ENCODE measurements around the gene RAB11A. TPM values are rescaled to one million over a fixed set of nuclear protein-coding genes. Genes with fewer than 3 reads are reported as not detected.
A peak's percentile ranks its signal among the peaks of the same experiment; 100 is the strongest.
"Not testable (repeated sequence)": the region's sequence is repeated elsewhere in the genome, so short reads cannot be mapped to it uniquely, and the experiment has no call there.

RAB11A gene
- total RNA-seq, 1 donor from 2014 or later, result 214 TPM

- Mint-ChIP-seq H3K27ac (ENCODE audit: unreplicated experiment) (no peak overlapping the region), H3K27me3 (ENCODE audit: low read depth) (peaks cover 14% of the 10 kb centered on the region), H3K4me3 (peak overlapping the region; percentile 50), H3K4me1 (peaks cover 29% of the 10 kb centered on the region), H3K9me3 (no peaks in the 10 kb centered on the region), H3K36me3 (ENCODE audit: low read depth) (peaks cover 3% of the 10 kb centered on the region)
- no peak for DNase-seq (ENCODE audit: low read depth, low spot score)
- no peak for TF ChIP-seq CTCF (conservative IDR thresholded peaks at IDR 0.05)
These were observed 2.0 kb upstream of the RAB11A start for GRCh38 chr15:65867244-65867643.

GRCh38 chr15:65867933-65868332, 1.4 kb upstream of the RAB11A start:
- DNase-seq (ENCODE audit: low read depth, low spot score); H3K27ac Mint-ChIP-seq (ENCODE audit: unreplicated experiment); H3K36me3 Mint-ChIP-seq (ENCODE audit: low read depth); H3K9me3 Mint-ChIP-seq: not testable (repeated sequence)
- H3K4me1 Mint-ChIP-seq, result peaks cover 28% of the 10 kb centered on the region
- H3K27me3 Mint-ChIP-seq (ENCODE audit: low read depth), result peaks cover 14% of the 10 kb centered on the region
- H3K4me3 Mint-ChIP-seq, result peak overlapping the region; percentile 99

- TF ChIP-seq CTCF (conservative IDR thresholded peaks at IDR 0.05), result no peak
- no peak for DNase-seq (ENCODE audit: low read depth, low spot score)
- Mint-ChIP-seq H3K4me3 (peak overlapping the region; percentile 99), H3K27me3 (ENCODE audit: low read depth) (peaks cover 14% of the 10 kb centered on the region), H3K9me3 (no peaks in the 10 kb centered on the region), H3K4me1 (peaks cover 30% of the 10 kb centered on the region), H3K27ac (ENCODE audit: unreplicated experiment) (peak overlapping the region; percentile 96), H3K36me3 (ENCODE audit: low read depth) (peaks cover 3% of the 10 kb centered on the region)
These were observed 655 bp upstream of the RAB11A start for GRCh38 chr15:65868546-65869125.

- Mint-ChIP-seq H3K27ac (ENCODE audit: unreplicated experiment) (peak overlapping the region; percentile 96), H3K36me3 (ENCODE audit: low read depth) (peaks cover 3% of the 10 kb centered on the region), H3K27me3 (ENCODE audit: low read depth) (peaks cover 14% of the 10 kb centered on the region), H3K4me3 (peak overlapping the region; percentile 99), H3K4me1 (peaks cover 30% of the 10 kb centered on the region), H3K9me3 (no peaks in the 10 kb centered on the region)
- TF ChIP-seq CTCF (conservative IDR thresholded peaks at IDR 0.05), result no peak
- DNase-seq (ENCODE audit: low read depth, low spot score), result peak; percentile 53
These were observed 922 bp downstream of the RAB11A start for GRCh38 chr15:65869954-65870871.

GRCh38 chr15:65870889-65871533, 1.7 kb downstream of the RAB11A start:
- H3K4me1 Mint-ChIP-seq, result peaks cover 30% of the 10 kb centered on the region
- H3K36me3 Mint-ChIP-seq (ENCODE audit: low read depth), result peaks cover 3% of the 10 kb centered on the region
- H3K4me3 Mint-ChIP-seq, result peak overlapping the region; percentile 99
- no peak for DNase-seq (ENCODE audit: low read depth, low spot score)
- H3K9me3 Mint-ChIP-seq, result no peaks in the 10 kb centered on the region
- H3K27me3 Mint-ChIP-seq (ENCODE audit: low read depth), result peaks cover 14% of the 10 kb centered on the region
- H3K27ac Mint-ChIP-seq (ENCODE audit: unreplicated experiment), result no peak overlapping the region
- no peak for TF ChIP-seq CTCF (conservative IDR thresholded peaks at IDR 0.05)

GRCh38 chr15:65871886-65872285, 2.6 kb downstream of the RAB11A start:
- not testable (repeated sequence) for H3K36me3 Mint-ChIP-seq (ENCODE audit: low read depth); H3K27ac Mint-ChIP-seq (ENCODE audit: unreplicated experiment); H3K9me3 Mint-ChIP-seq; DNase-seq (ENCODE audit: low read depth, low spot score)
- H3K27me3 Mint-ChIP-seq (ENCODE audit: low read depth), result peaks cover 14% of the 10 kb centered on the region
- peaks cover 30% of the 10 kb centered on the region for H3K4me1 Mint-ChIP-seq
- peak overlapping the region; percentile 57 for H3K4me3 Mint-ChIP-seq

GRCh38 chr15:65872596-65872995, 3.3 kb downstream of the RAB11A start:
- not testable (repeated sequence) for H3K9me3 Mint-ChIP-seq; H3K36me3 Mint-ChIP-seq (ENCODE audit: low read depth); DNase-seq (ENCODE audit: low read depth, low spot score); H3K27ac Mint-ChIP-seq (ENCODE audit: unreplicated experiment)
- Mint-ChIP-seq H3K4me1 (peaks cover 30% of the 10 kb centered on the region), H3K4me3 (peak overlapping the region; percentile 38), H3K27me3 (ENCODE audit: low read depth) (peaks cover 14% of the 10 kb centered on the region)
